NCI-H2029 treated with DMSO at 0.1 percent for 48 hours (cell line): ENCODE data around the gene VPS13A.

Source experiments
- DNase-seq: peaks from one replicate; lab custom pipeline; 2025; lab: John Stamatoyannopoulos, UW

VPS13A gene

DNA sequence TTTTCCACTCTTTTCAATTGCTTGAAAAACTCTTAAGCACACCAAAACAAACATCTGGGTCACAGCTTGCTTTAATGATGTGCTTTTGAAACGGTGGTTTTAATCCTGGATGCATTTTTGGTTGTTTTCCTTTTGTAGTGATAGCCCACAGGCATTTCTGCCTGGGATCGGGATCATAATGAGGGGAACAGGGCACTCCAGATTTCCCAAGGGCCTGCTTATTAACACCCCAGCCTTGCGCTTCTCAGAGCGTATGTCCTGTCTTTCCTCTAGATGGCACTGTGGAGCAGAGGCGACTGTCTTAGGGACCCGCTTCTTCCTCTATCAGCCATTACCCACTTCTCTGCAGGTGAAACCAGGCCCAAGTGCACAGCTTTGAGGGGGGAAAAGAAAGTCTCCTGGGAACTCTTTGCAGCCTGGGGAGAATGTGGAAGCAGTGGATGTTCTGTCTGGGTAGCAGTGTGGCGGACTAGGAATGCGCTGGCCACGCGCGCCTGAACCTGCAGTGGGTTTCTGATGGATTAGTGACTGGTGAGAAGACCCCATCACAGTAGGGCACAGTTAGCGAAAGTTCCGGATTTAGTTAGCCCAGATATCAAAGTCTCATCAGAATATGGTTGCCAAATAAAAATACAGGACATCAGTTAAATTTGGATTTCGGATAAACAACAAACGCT is 280.7 kb downstream of the VPS13A start:
- DNase-seq: peak; percentile 70

DNA sequence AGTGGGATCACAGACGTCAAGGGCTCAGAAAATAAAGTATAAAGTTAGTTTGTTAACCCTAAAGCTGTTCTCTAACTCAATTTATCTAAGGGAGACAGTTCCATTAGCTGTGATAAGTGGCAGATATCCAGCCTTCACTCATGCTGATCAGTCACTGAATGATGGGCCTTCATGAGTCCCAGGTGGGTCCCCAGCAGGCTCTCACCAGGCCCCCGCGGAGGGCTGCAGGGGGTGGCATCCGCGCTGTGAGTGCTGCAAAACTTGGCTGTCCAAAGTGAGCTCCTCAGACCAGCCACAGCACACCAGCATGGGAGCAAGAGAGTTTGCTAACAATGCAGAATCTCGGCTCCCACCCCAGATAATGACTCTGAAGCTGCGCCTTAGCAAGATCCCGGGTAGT is 283.6 kb downstream of the VPS13A start:
- DNase-seq: no peak

DNA sequence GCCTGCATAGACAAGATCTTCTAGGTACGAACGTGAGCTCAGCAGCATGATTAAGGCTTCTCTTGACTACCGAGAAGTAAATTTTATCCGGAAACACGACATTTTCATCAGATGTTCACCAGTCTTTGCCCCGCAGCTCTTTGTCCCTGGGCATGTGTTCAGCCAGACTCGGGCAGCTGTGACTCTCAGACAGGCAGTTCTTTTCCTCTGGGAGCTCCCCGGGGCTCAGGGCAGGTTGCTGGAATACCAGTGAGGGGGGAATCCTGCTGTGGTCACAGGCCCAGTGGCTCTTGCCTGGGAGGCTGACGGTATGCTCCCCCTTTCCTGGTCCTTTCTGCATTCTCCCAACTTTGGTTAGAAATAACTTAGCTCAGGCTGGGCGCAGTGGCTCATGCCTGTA is 284.7 kb downstream of the VPS13A start:
- DNase-seq: no peak

DNA sequence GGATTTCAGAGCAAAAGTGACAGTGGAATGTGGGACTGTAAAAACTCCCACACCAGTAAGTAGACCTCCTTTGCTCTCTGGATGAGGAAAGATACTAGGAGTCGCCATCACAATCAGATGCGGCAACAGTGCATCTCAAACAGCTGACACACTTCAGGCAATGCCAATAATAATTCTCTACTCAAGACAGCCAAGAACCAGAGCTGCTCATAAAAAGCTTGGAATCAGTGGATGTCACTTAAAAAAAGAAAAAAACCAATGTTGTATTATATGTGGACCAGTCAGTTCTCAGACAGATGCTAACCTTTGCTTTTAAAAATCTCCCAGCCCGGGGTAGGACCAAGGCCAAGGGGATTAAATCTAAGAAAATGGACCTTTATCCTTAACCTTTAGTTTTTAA is 285.8 kb downstream of the VPS13A start:
- no peak for DNase-seq

- no peak for DNase-seq
Measured at GRCh38 chr9:77464661-77465060, 287.3 kb downstream of the VPS13A start.

GRCh38 chr9:77469515-77470231 is 292.3 kb downstream of the VPS13A start:
- no peak for DNase-seq
